ENCODE measurements around the gene SPRY4. TPM values are rescaled to one million over a fixed set of nuclear protein-coding genes. Genes with fewer than 3 reads are reported as not detected.
"Not testable (repeated sequence)": the region's sequence is repeated elsewhere in the genome, so short reads cannot be mapped to it uniquely, and the experiment has no call there.

The SPRY4 gene, protein sequence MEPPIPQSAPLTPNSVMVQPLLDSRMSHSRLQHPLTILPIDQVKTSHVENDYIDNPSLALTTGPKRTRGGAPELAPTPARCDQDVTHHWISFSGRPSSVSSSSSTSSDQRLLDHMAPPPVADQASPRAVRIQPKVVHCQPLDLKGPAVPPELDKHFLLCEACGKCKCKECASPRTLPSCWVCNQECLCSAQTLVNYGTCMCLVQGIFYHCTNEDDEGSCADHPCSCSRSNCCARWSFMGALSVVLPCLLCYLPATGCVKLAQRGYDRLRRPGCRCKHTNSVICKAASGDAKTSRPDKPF
- 64.4 TPM for polyA plus RNA-seq (2013, experiment 1 of 2)
- polyA plus RNA-seq (2013, experiment 2 of 2) = 80.8 TPM

DNA sequence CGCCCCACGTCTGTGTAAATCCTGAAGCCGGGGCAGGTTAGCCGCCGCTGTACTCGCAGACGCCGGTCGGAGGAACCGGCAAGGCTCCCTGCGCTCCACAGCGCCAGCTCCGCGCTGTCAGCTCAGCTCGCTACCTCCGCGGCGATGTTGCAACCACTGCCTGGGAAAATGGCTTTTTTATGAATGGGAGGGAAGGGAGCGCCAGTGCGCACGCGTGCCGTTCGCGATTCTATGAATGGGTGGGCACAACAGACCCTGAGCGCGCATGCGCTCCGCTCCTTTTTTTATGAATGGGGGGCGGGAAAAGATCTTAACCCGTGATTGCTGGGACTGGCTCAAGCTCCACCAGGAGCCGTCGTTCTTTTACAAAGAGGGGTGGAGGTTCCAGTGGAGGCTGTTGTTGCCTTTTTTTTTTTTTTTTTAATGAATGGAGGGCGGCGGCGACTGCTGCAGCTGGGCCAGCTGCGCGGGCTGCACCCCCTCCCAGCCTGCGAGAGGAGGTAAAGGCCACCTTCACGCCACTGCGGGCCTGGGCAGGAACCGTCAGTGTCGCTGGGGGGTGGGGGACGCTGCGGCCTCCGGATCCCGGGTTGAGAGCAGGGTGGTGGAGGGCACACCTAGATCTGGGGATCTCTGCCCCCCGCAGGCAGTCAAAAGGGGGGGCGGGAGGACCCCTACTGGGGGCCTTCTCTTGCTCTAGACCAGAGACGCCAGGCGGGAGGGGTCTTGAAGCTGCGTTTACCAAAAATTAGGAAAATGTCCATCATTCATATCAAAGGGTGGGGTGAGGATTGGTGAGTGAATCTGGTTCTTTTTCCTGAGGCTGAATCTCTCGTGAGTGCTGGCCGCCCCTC, at the start of gene SPRY4:
TSS of gene SPRY4 (minus strand) at position 151 of the 854 bp plus-strand sequence. CDS start 9,913 bp downstream, outside the sequence.
- Histone ChIP-seq H3K36me3 (ENCODE audit: insufficient read depth, low read length) (peaks cover 28% of the 10 kb centered on the region), H3K4me3 (ENCODE audit: low read length) (peak within 1 kb of the TSS; percentile 95), H3K9ac (ENCODE audit: low read depth, low read length) (peak within 1 kb of the TSS; percentile 94), H3K9me3 (ENCODE audit: insufficient read depth, low read depth, low read length) (no peaks in the 10 kb centered on the region), H3K27me3 (ENCODE audit: insufficient read depth, low read length) (no peaks in the 10 kb centered on the region; the same call in 1 of the 2 replicates), H3K4me1 (ENCODE audit: insufficient read depth, low read length) (peaks cover 45% of the 10 kb centered on the region), H3K27ac (ENCODE audit: low read depth, low read length) (peak within 1 kb of the TSS; percentile 100)
- under 1% methylated on average over 54 of the region's 54 CpGs for WGBS

DNA sequence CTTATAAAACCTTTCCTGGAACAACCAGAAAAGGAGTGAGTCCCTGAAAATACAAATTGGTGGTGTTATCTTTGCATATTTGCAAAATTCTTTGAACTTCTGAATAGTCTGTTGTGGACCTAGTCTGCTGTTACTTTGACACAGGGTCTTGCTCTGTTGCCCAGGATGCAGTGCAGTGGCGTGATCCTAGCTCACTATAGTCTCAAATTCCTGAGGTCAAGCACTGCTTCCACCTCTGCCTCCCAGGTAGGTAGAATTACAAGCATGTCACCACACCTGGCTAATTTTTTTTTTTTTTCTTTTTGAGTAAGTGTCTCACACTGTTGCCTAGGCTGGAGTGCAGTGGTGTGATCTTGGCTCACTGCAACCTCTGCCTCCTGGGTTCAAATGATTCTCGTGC, 43.7 kb upstream of the SPRY4 start:
- Histone ChIP-seq H3K4me1 (ENCODE audit: insufficient read depth, low read length) (0 out of 2 replicates have a peak, but pooled peaks cover 4% of the 10 kb centered on the region), H3K36me3 (ENCODE audit: insufficient read depth, low read length) (no peaks in the 10 kb centered on the region), H3K4me3 (ENCODE audit: low read length) (no peak overlapping the region), H3K27ac (ENCODE audit: low read depth, low read length) (no peak overlapping the region), H3K9ac (ENCODE audit: low read depth, low read length) (no peak overlapping the region), H3K27me3 (ENCODE audit: insufficient read depth, low read length) (no peaks in the 10 kb centered on the region), H3K9me3 (ENCODE audit: insufficient read depth, low read depth, low read length) (no peaks in the 10 kb centered on the region)
- 92% methylated on average over 2 of the region's 2 CpGs for WGBS

DNA sequence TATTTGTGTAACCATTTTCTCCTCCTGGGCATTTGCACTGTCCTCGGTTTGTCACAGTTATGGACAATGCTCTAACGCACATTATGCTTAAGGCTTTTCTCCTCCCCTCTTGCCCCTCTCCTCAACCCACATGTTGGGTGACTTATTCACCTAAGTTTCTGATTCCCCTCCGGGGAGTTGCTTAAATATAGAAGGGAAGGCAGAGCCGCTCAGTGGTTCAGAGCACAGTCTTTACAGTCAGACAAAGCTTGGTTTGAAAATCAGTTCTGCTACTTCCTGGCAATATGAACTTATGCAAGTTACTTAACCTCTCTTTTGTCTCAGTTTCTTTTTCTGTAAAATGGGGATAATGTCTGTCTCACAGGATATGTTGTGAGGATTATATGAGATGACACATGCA, 41.2 kb upstream of the SPRY4 start:
- H3K36me3 ChIP-seq (ENCODE audit: insufficient read depth, low read length) = no peaks in the 10 kb centered on the region
- H3K27me3 ChIP-seq (ENCODE audit: insufficient read depth, low read length) = no peaks in the 10 kb centered on the region
- WGBS = 91% methylated on average over 4 of the region's 4 CpGs
- no peak overlapping the region for H3K4me3 ChIP-seq (ENCODE audit: low read length)
- peaks cover 15% of the 10 kb centered on the region for H3K4me1 ChIP-seq (ENCODE audit: insufficient read depth, low read length)
- no peak overlapping the region for H3K9ac ChIP-seq (ENCODE audit: low read depth, low read length)
- no peaks in the 10 kb centered on the region for H3K9me3 ChIP-seq (ENCODE audit: insufficient read depth, low read depth, low read length)
- H3K27ac ChIP-seq (ENCODE audit: low read depth, low read length) = no peak overlapping the region

DNA sequence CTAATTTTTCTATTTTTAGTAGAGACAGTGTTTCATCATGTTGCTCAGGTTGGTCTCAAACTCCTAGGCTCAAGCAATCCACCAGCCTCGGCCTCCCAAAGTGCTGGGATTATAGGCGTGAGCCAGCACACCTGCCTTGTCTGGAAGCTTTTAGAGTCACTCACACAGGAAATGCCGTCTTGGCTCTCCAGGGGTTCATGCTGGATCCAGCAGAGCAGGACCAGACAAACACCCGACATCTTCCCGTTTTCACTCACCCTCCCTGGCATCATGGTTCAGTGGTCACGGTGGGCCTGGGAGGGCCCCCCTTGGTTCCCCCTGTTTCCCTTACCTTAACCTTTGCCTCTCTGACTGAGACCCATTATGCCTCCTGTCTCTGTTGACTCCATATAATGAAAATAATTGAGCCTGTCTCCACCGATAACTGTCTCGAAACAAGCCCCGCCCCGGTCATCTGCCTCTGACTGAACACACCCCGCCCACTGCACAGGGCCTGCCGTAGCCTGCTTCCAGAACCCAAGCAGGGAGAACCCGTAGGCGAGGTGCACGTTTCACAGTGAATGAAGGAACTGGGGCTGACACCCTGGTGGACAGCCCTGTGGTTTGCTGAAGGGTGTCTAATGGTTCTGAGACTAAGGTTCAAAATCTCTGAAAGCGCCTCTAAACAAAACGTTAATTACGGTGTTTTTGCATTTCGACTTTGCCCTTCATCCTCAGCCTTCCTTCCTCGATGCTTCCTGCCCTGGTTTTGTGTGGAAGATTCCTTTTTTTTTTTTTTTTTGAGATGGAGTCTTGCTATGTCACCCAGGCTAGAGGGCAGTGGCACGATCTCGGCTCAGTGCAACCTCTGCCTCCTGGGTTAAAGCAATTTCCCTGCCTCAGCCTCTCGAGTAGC, 39.7 kb upstream of the SPRY4 start:
- no peak overlapping the region for H3K27ac ChIP-seq (ENCODE audit: low read depth, low read length)
- no peaks in the 10 kb centered on the region for H3K27me3 ChIP-seq (ENCODE audit: insufficient read depth, low read length)
- H3K9ac ChIP-seq (ENCODE audit: low read depth, low read length) = no peak overlapping the region
- 83% methylated on average over 23 of the region's 23 CpGs for WGBS
- H3K4me3 ChIP-seq (ENCODE audit: low read length) = no peak overlapping the region
- no peaks in the 10 kb centered on the region for H3K36me3 ChIP-seq (ENCODE audit: insufficient read depth, low read length)
- H3K4me1 ChIP-seq (ENCODE audit: insufficient read depth, low read length) = peaks cover 30% of the 10 kb centered on the region
- H3K9me3 ChIP-seq (ENCODE audit: insufficient read depth, low read depth, low read length) = no peaks in the 10 kb centered on the region

DNA sequence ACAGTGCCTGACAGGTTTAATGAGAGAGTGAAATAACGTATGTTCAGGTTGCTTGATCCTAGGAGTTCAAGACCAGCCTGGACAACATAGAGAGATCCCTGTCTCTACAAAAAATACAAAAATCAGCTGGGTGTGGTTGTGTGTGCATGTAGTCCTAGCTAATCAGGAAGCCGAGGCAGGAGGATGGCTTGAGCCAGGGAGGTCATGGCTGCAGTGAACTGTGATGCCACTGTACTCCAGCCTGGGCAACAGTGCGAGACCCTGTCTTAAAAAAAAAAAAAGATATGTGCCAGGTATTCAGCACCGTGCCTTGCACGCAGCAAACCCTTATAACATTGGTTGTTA, 38.8 kb upstream of the SPRY4 start:
- Histone ChIP-seq H3K36me3 (ENCODE audit: insufficient read depth, low read length) (no peaks in the 10 kb centered on the region), H3K27ac (ENCODE audit: low read depth, low read length) (peak overlapping the region; percentile 85), H3K9me3 (ENCODE audit: insufficient read depth, low read depth, low read length) (no peaks in the 10 kb centered on the region), H3K4me3 (ENCODE audit: low read length) (no peak overlapping the region), H3K27me3 (ENCODE audit: insufficient read depth, low read length) (no peaks in the 10 kb centered on the region), H3K4me1 (ENCODE audit: insufficient read depth, low read length) (peaks cover 30% of the 10 kb centered on the region), H3K9ac (ENCODE audit: low read depth, low read length) (no peak overlapping the region)
- WGBS = 95% methylated on average over 5 of the region's 5 CpGs

DNA sequence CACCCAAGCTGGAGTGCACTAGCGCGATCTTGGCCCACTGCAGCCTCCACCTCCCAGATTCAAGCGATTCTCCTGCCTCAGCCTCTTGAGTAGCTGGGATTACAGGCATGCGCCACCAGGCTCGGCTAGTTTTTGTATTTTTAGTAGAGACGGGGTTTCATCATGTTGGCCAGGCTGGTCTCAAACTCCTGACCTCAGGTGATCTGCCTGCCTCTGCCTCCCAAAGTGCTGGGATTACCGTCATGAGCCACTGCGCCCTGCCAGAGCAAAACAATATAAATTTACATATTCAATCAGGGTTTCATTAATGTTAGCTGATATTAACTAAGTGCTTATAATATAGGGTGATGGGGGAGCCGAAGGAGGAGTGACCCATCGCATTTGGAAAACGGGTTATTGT, 37.4 kb upstream of the SPRY4 start:
- not testable (repeated sequence) for H3K4me3 ChIP-seq (ENCODE audit: low read length); H3K27me3 ChIP-seq (ENCODE audit: insufficient read depth, low read length); H3K9me3 ChIP-seq (ENCODE audit: insufficient read depth, low read depth, low read length); H3K36me3 ChIP-seq (ENCODE audit: insufficient read depth, low read length)
- Histone ChIP-seq H3K27ac (ENCODE audit: low read depth, low read length) (peak overlapping the region; percentile 85), H3K4me1 (ENCODE audit: insufficient read depth, low read length) (peaks cover 44% of the 10 kb centered on the region), H3K9ac (ENCODE audit: low read depth, low read length) (peak overlapping the region; percentile 68; the same call in 1 of the 2 replicates)
- 71% methylated on average over 11 of the region's 11 CpGs for WGBS

DNA sequence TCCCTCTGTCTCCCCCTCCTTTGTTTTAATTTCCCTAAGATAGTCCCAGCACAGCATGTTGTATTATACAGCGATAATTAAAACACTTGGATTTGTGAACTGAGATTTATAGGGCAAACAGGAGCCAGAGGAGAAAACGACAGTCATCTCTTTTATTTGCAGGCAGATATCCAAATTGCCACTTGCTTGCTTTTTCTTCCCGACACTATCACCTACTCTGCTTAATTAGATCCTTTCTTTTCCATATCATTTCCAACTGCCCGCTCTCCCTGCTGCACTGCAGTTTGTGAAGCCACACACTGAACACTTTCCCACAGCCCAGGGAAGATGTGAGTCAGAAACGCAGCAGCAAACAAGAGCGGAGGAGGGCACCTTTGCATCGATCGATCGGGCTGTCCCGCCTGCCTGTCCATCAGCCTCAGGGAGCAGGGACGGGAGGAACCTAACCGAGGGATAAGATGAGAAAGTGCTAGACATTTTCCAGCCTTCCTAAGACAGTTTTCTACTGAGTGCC, 35.8 kb upstream of the SPRY4 start:
- peak overlapping the region; percentile 32; the same call in 1 of the 2 replicates for H3K9ac ChIP-seq (ENCODE audit: low read depth, low read length)
- H3K9me3 ChIP-seq (ENCODE audit: insufficient read depth, low read depth, low read length) = no peaks in the 10 kb centered on the region
- peaks cover 47% of the 10 kb centered on the region for H3K4me1 ChIP-seq (ENCODE audit: insufficient read depth, low read length)
- peaks cover 2% of the 10 kb centered on the region; the same call in 1 of the 2 replicates for H3K27me3 ChIP-seq (ENCODE audit: insufficient read depth, low read length)
- H3K36me3 ChIP-seq (ENCODE audit: insufficient read depth, low read length) = no peaks in the 10 kb centered on the region
- no peak overlapping the region for H3K4me3 ChIP-seq (ENCODE audit: low read length)
- 18% methylated on average over 12 of the region's 12 CpGs for WGBS
- H3K27ac ChIP-seq (ENCODE audit: low read depth, low read length) = peak overlapping the region; percentile 36

DNA sequence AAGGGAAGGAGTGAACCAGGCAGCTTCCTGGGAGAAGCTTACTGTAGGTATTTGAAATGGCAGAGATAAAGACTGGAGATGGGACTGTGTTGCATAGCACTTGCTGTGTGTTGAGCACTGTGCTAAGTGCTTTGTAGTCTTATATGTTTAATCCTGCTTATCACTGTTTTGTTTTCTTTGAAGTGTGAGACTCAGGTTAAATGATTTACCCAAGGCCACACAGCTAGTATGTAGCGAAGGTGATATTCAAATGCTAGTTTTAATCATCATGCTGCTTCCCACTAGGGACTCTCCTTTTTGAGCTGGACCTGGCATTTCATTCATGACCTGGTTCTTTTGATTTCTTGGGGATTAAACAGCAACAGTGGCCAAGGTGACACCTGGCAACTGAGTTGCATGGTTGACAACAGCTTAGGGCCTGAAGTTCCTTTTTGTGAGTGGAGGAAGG, 35.3 kb upstream of the SPRY4 start:
- Histone ChIP-seq H3K9ac (ENCODE audit: low read depth, low read length) (peak overlapping the region; percentile 32; the same call in 1 of the 2 replicates), H3K27ac (ENCODE audit: low read depth, low read length) (peak overlapping the region; percentile 36), H3K9me3 (ENCODE audit: insufficient read depth, low read depth, low read length) (no peaks in the 10 kb centered on the region), H3K27me3 (ENCODE audit: insufficient read depth, low read length) (peaks cover 2% of the 10 kb centered on the region; the same call in 1 of the 2 replicates), H3K4me1 (ENCODE audit: insufficient read depth, low read length) (peaks cover 47% of the 10 kb centered on the region), H3K4me3 (ENCODE audit: low read length) (no peak overlapping the region), H3K36me3 (ENCODE audit: insufficient read depth, low read length) (no peaks in the 10 kb centered on the region)
- 61% methylated on average over 1 of the region's 1 CpG for WGBS

DNA sequence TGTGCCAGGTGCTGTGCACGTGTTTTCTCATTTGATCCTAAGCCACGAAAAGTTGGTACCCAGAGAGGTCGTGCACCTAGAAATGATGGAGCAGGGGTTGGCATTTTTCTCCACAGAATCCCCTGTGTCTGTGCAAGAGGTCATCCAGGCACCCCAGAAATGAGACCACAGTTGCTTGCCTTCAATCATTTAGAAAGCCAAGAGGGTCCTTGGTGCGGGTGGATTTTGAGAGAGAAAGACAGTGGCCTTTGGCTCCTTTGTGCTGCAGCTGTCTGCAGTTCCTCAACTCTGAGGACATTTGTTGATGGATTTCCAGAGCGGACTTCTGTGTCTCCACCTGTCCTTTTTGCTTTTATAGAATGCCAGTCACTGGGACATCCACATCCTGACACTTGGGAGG, 33.8 kb upstream of the SPRY4 start:
- H3K27ac ChIP-seq (ENCODE audit: low read depth, low read length) = no peak overlapping the region
- H3K9ac ChIP-seq (ENCODE audit: low read depth, low read length) = no peak overlapping the region
- peaks cover 2% of the 10 kb centered on the region; the same call in 1 of the 2 replicates for H3K27me3 ChIP-seq (ENCODE audit: insufficient read depth, low read length)
- no peak overlapping the region for H3K4me3 ChIP-seq (ENCODE audit: low read length)
- no peaks in the 10 kb centered on the region for H3K36me3 ChIP-seq (ENCODE audit: insufficient read depth, low read length)
- H3K4me1 ChIP-seq (ENCODE audit: insufficient read depth, low read length) = peaks cover 43% of the 10 kb centered on the region
- WGBS = 94% methylated on average over 5 of the region's 5 CpGs
- H3K9me3 ChIP-seq (ENCODE audit: insufficient read depth, low read depth, low read length) = no peaks in the 10 kb centered on the region

DNA sequence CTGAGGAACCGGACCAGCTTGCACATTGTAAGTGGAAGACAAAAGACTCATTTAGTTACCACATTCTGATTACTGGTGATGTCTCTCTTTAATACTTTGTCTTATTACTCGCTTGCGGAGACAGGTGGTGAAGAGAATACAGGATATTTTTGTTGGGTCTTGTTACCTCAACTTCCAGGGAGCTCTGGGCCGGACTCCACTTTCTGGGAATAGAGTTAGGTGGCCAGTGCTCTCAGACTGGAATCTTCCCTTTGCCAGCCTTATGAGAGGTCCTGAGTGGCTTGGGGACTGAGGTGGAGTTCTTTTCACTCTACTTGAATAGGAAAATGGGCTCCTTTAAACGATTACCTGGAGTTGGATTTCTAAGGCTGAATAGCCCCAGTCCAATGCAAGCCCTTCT, 33.3 kb upstream of the SPRY4 start:
- Histone ChIP-seq H3K9me3 (ENCODE audit: insufficient read depth, low read depth, low read length) (no peaks in the 10 kb centered on the region), H3K4me3 (ENCODE audit: low read length) (no peak overlapping the region), H3K36me3 (ENCODE audit: insufficient read depth, low read length) (no peaks in the 10 kb centered on the region), H3K27ac (ENCODE audit: low read depth, low read length) (peak overlapping the region; percentile 100), H3K27me3 (ENCODE audit: insufficient read depth, low read length) (peaks cover 2% of the 10 kb centered on the region; the same call in 1 of the 2 replicates), H3K9ac (ENCODE audit: low read depth, low read length) (peak overlapping the region; percentile 84; the same call in 1 of the 2 replicates), H3K4me1 (ENCODE audit: insufficient read depth, low read length) (peaks cover 43% of the 10 kb centered on the region)
- 89% methylated on average over 5 of the region's 5 CpGs for WGBS

Measured in HUES64 (cell line).